ENCODE measurements around the gene NDRG2. TPM values are rescaled to one million over a fixed set of nuclear protein-coding genes. Genes with fewer than 3 reads are reported as not detected.

NDRG2 gene
- total and polyA plus RNA-seq, 2 donors (not counting 1 experiment from before 2014, with no cell fraction given), result 0.32 to 0.50 TPM

DNA sequence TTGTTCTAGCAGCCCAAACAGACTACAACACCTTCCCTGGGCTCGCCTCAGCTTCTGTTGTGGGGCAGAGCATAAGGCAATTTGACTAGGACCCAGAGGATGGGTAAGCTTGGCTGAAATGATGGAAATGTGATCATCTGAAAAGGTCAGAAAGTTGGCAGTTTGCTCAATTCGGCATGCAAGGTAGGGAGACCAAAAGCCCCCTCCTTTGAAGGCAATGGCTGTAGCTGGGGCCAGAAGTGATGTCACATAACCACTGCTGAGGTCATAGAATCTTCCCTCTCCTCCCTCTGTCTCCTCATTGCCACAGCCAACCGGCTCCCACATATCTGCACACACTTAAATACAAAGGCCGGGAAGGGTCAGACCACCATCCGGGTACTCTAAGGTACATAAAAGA, 5.1 kb upstream of the NDRG2 start, which contains the start of gene TPPP2:
TSS of gene TPPP2 (plus strand) at position 301 of the 400 bp plus-strand sequence. CDS start 365 bp downstream, outside the sequence.
- Histone ChIP-seq H3K27me3 (ENCODE audit: control insufficient read depth, insufficient read depth, low read length) (peaks cover 34% of the 10 kb centered on the region), H3K36me3 (ENCODE audit: control insufficient read depth, insufficient read depth, low read length) (no peaks in the 10 kb centered on the region)
- DNase-seq (ENCODE audit: low read depth in 2 of 2), result no peak

DNA sequence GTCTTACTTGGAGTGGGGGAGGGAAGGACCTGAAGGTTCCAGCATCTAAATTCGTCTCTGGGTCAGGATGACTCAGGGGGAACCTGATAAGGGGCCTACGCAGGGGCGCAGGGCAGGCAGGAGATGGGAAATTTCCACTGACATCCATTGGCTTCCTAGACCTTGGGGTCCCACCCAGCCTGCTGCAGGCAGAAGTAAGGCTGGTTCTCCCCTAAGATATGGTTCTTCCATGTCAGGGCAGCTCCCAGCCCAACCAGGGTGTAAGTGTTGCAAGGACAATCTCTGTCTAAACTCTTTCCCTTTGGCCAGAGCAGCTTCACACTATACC, 2.1 kb upstream of the NDRG2 start:
- Histone ChIP-seq H3K4me3 (replicated peaks in 1 of 4; ENCODE audit: control extremely low read depth in 1 of 4, insufficient read depth in 1 of 4, low read depth in 3 of 4, low read length in 4 of 4) (no peak overlapping the region), H3K79me2 (ENCODE audit: control insufficient read depth, insufficient read depth, low read length) (no peaks in the 10 kb centered on the region), H2AFZ (ENCODE audit: low read length) (no peak overlapping the region), H3K9me3 (ENCODE audit: control insufficient read depth, insufficient read depth, low read depth, low read length) (no peaks in the 10 kb centered on the region), H3K4me1 (ENCODE audit: control insufficient read depth, extremely low read depth, insufficient read depth, low read length) (no peaks in the 10 kb centered on the region), H3K36me3 (ENCODE audit: control insufficient read depth, insufficient read depth, low read length) (no peaks in the 10 kb centered on the region), H3K27me3 (ENCODE audit: control insufficient read depth, insufficient read depth, low read length) (peaks cover 56% of the 10 kb centered on the region), H3K27ac (ENCODE audit: insufficient read depth, low read length) (no peak overlapping the region), H4K20me1 (ENCODE audit: control insufficient read depth, extremely low read depth, insufficient read depth, low read length) (no peaks in the 10 kb centered on the region), H3K4me2 (ENCODE audit: extremely low read depth, insufficient read depth, low read length) (no peak overlapping the region), H3K9ac (ENCODE audit: insufficient read depth, low read length) (no peak overlapping the region)
- TF ChIP-seq EZH2 (IDR thresholded peaks at IDR 0.05; ENCODE audit: low read length, missing control alignments), result no peak
- TF ChIP-seq, protein P1, sequence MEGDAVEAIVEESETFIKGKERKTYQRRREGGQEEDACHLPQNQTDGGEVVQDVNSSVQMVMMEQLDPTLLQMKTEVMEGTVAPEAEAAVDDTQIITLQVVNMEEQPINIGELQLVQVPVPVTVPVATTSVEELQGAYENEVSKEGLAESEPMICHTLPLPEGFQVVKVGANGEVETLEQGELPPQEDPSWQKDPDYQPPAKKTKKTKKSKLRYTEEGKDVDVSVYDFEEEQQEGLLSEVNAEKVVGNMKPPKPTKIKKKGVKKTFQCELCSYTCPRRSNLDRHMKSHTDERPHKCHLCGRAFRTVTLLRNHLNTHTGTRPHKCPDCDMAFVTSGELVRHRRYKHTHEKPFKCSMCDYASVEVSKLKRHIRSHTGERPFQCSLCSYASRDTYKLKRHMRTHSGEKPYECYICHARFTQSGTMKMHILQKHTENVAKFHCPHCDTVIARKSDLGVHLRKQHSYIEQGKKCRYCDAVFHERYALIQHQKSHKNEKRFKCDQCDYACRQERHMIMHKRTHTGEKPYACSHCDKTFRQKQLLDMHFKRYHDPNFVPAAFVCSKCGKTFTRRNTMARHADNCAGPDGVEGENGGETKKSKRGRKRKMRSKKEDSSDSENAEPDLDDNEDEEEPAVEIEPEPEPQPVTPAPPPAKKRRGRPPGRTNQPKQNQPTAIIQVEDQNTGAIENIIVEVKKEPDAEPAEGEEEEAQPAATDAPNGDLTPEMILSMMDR (conservative IDR thresholded peaks at IDR 0.05 in 1 of 2, IDR thresholded peaks at IDR 0.05 in 1 of 2; ENCODE audit: low read depth in 1 of 2, low read length in 2 of 2), result no peak
- no peak for DNase-seq (ENCODE audit: low read depth in 2 of 2)

More for the DNA sequence above, 5.1 kb upstream of the NDRG2 start, which contains the start of gene TPPP2:
- Histone ChIP-seq H2AFZ (ENCODE audit: low read length) (no peak within 1 kb of the TSS), H3K4me3 (replicated peaks in 1 of 4; ENCODE audit: control extremely low read depth in 1 of 4, insufficient read depth in 1 of 4, low read depth in 3 of 4, low read length in 4 of 4) (no peak within 1 kb of the TSS), H3K79me2 (ENCODE audit: control insufficient read depth, insufficient read depth, low read length) (no peaks in the 10 kb centered on the region), H3K9me3 (ENCODE audit: control insufficient read depth, insufficient read depth, low read depth, low read length) (no peaks in the 10 kb centered on the region), H4K20me1 (ENCODE audit: control insufficient read depth, extremely low read depth, insufficient read depth, low read length) (no peaks in the 10 kb centered on the region), H3K27ac (ENCODE audit: insufficient read depth, low read length) (no peak within 1 kb of the TSS), H3K9ac (ENCODE audit: insufficient read depth, low read length) (no peak within 1 kb of the TSS), H3K4me1 (ENCODE audit: control insufficient read depth, extremely low read depth, insufficient read depth, low read length) (no peaks in the 10 kb centered on the region), H3K4me2 (ENCODE audit: extremely low read depth, insufficient read depth, low read length) (no peak within 1 kb of the TSS)
- TF ChIP-seq EZH2 (IDR thresholded peaks at IDR 0.05; ENCODE audit: low read length, missing control alignments), result no peak
- TF ChIP-seq, protein P1 (conservative IDR thresholded peaks at IDR 0.05 in 1 of 2, IDR thresholded peaks at IDR 0.05 in 1 of 2; ENCODE audit: low read depth in 1 of 2, low read length in 2 of 2), result no peak

DNA sequence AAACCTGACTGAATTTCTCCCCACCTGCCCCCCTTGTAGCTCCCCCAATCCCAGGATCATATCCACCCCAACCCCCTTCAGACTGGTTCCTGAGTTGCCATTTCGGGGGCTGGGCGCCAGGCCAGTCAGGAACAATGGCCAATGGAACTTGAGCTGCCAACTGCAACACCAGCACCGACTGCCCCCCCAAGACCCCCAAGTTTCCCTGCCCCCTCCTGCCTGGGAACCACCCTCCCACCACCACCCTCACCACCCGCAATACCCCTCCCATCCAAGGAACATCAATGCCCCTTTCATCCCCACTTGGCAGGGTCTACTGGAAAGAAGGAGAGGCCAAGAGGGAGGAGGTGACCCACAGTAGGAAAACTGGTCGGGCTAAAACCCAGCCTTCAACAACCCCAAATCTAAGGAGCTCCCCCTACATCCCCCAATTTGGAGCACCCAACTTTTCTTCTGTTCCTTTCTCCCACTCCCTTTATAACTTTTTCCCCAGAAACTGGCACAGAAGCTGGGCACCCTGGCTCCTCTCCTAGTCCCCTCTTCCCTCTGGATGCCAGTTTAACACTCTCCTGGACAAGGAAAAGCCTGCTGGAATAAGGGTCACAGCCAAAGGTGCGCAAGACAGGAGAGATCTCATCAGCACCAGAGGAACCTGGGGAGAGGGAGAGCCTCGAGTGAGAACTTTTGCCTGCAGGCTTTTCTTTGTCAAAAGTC, 1.6 kb upstream of the NDRG2 start:
- Histone ChIP-seq H3K27me3 (ENCODE audit: control insufficient read depth, insufficient read depth, low read length) (peaks cover 59% of the 10 kb centered on the region), H3K4me3 (replicated peaks in 1 of 4; ENCODE audit: control extremely low read depth in 1 of 4, insufficient read depth in 1 of 4, low read depth in 3 of 4, low read length in 4 of 4) (no peak overlapping the region), H2AFZ (ENCODE audit: low read length) (no peak overlapping the region), H3K9ac (ENCODE audit: insufficient read depth, low read length) (no peak overlapping the region), H3K36me3 (ENCODE audit: control insufficient read depth, insufficient read depth, low read length) (no peaks in the 10 kb centered on the region), H3K4me1 (ENCODE audit: control insufficient read depth, extremely low read depth, insufficient read depth, low read length) (no peaks in the 10 kb centered on the region), H3K27ac (ENCODE audit: insufficient read depth, low read length) (no peak overlapping the region), H4K20me1 (ENCODE audit: control insufficient read depth, extremely low read depth, insufficient read depth, low read length) (no peaks in the 10 kb centered on the region), H3K4me2 (ENCODE audit: extremely low read depth, insufficient read depth, low read length) (no peak overlapping the region), H3K79me2 (ENCODE audit: control insufficient read depth, insufficient read depth, low read length) (no peaks in the 10 kb centered on the region), H3K9me3 (ENCODE audit: control insufficient read depth, insufficient read depth, low read depth, low read length) (no peaks in the 10 kb centered on the region)
- no peak for DNase-seq (ENCODE audit: low read depth in 2 of 2)
- no peak for TF ChIP-seq EZH2 (IDR thresholded peaks at IDR 0.05; ENCODE audit: low read length, missing control alignments)
- TF ChIP-seq, protein P1 (conservative IDR thresholded peaks at IDR 0.05 in 1 of 2, IDR thresholded peaks at IDR 0.05 in 1 of 2; ENCODE audit: low read depth in 1 of 2, low read length in 2 of 2), result no peak

All from fibroblast of lung (primary cell).